Measurements from ENCODE around the gene BRD1.

Gene BRD1

GRCh38 chr22:49827853-49828598, at the start of gene BRD1:
Gene BRD1, minus strand, starts transcription at chr22:49827873. Its CDS starts 3,556 bp downstream, at chr22:49824317.
- peak; percentile 25 to 36 for DNase-seq (ENCODE audit: low read depth in 2 of 2)

GRCh38 chr22:49873228-49873940, 45.7 kb upstream of the BRD1 start:
- DNase-seq (ENCODE audit: low read depth in 2 of 2) = no peak

- no peak for DNase-seq (ENCODE audit: low read depth in 2 of 2)
These were observed 44.7 kb upstream of the BRD1 start for GRCh38 chr22:49872347-49872746.

- no peak for DNase-seq (ENCODE audit: low read depth in 2 of 2)
These were observed 43.8 kb upstream of the BRD1 start for GRCh38 chr22:49871482-49871881.

- no peak for DNase-seq (ENCODE audit: low read depth in 2 of 2)
These were observed 42.4 kb upstream of the BRD1 start for GRCh38 chr22:49869845-49870712.

- DNase-seq (ENCODE audit: low read depth in 2 of 2) = no peak
These were observed 41.6 kb upstream of the BRD1 start for GRCh38 chr22:49869086-49869830.

- DNase-seq (ENCODE audit: low read depth in 2 of 2) = no peak
These were observed 39.9 kb upstream of the BRD1 start for GRCh38 chr22:49867303-49868265.

- no peak for DNase-seq (ENCODE audit: low read depth in 2 of 2)
These were observed 39.0 kb upstream of the BRD1 start for GRCh38 chr22:49866646-49867045.

- no peak for DNase-seq (ENCODE audit: low read depth in 2 of 2)
These were observed 38.5 kb upstream of the BRD1 start for GRCh38 chr22:49866134-49866533.

GRCh38 chr22:49865156-49865555, 37.5 kb upstream of the BRD1 start:
- DNase-seq (ENCODE audit: low read depth in 2 of 2) = no peak

- no peak for DNase-seq (ENCODE audit: low read depth in 2 of 2)
These were observed 36.3 kb upstream of the BRD1 start for GRCh38 chr22:49863931-49864330.

GRCh38 chr22:49862496-49862776, 34.8 kb upstream of the BRD1 start:
- DNase-seq (ENCODE audit: low read depth in 2 of 2) = no peak

GRCh38 chr22:49861642-49862495, 34.2 kb upstream of the BRD1 start:
- DNase-seq (ENCODE audit: low read depth in 2 of 2) = no peak

GRCh38 chr22:49858827-49859226, 31.2 kb upstream of the BRD1 start:
- DNase-seq (ENCODE audit: low read depth in 2 of 2) = no peak

- DNase-seq (ENCODE audit: low read depth in 2 of 2) = no peak
These were observed 29.3 kb upstream of the BRD1 start for GRCh38 chr22:49856766-49857618.

- DNase-seq (ENCODE audit: low read depth in 2 of 2) = no peak
These were observed 28.7 kb upstream of the BRD1 start for GRCh38 chr22:49856343-49856742.

- DNase-seq (ENCODE audit: low read depth in 2 of 2) = no peak
These were observed 27.7 kb upstream of the BRD1 start for GRCh38 chr22:49855251-49855911.
